IgD-negative memory B cell (primary cell): ENCODE results near the gene CEMP1. TPM values are rescaled to one million over a fixed set of nuclear protein-coding genes. Genes with fewer than 3 reads are reported as not detected.
"Not testable (repeated sequence)": the region's sequence is repeated elsewhere in the genome, so short reads cannot be mapped to it uniquely, and the experiment has no call there.

Source experiments
- H3K27ac Mint-ChIP-seq, 3 donors: one replicate each; pipeline ENCODE4 v1.8.0; 2020 to 2022; ENCODE audit warnings: mild to moderate bottlenecking in 3 of 3, mixed read lengths in 3 of 3, moderate library complexity in 1 of 3
- H3K27me3 Mint-ChIP-seq: one replicate; pipeline ENCODE4 v1.8.0; 2021; ENCODE audit warnings: mixed read lengths
- H3K36me3 Mint-ChIP-seq: one replicate; pipeline ENCODE4 v1.8.0; 2020; ENCODE audit warnings: mild to moderate bottlenecking, mixed read lengths
- H3K4me1 Mint-ChIP-seq, 3 donors: one replicate each; pipeline ENCODE4 v1.8.0; 2020 to 2022; ENCODE audit warnings: mixed read lengths in 3 of 3, mild to moderate bottlenecking in 1 of 3
- H3K4me3 Mint-ChIP-seq, 4 donors: one replicate each; pipeline ENCODE4 v1.8.0; 2020 to 2022; ENCODE audit warnings: mild to moderate bottlenecking in 4 of 4, mixed read lengths in 4 of 4, moderate library complexity in 3 of 4
- H3K9me3 Mint-ChIP-seq, 3 donors: one replicate each; pipeline ENCODE4 v1.8.0; 2020 to 2021; ENCODE audit warnings: mixed read lengths in 3 of 3, mild to moderate bottlenecking in 1 of 3
- polyA plus RNA-seq: library from polyadenylated mRNA; unstranded; fragments of 300-500 nt; fragmentation: Illumina TruSeq; gene quantifications from one replicate; pipeline ENCODE4 v1.2.3, GENCODE V29; 2021

CEMP1 gene, protein sequence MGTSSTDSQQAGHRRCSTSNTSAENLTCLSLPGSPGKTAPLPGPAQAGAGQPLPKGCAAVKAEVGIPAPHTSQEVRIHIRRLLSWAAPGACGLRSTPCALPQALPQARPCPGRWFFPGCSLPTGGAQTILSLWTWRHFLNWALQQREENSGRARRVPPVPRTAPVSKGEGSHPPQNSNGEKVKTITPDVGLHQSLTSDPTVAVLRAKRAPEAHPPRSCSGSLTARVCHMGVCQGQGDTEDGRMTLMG
- 6.2 TPM for polyA plus RNA-seq

DNA sequence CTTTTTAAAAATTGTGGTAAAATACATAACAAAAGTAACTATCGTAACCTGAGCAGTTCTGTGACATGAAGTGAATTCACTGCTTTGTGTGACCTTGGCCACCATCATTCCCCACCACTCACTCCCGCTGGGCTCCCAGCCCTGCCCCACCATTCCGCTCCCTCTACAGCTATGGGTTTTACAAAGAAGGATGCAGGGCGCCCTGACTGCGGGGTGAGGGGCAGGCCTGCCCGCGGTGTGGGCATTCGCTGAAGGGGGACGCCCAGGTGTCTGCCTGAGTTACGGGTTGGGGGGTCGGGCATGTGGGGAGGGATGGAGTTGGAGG lies at the start of gene CEMP1:
CEMP1 (minus strand) TSS at position 38 of the 325 bp plus-strand sequence. CDS start 335 bp downstream, outside the sequence.
- Mint-ChIP-seq H3K27me3 (no peaks in the 10 kb centered on the region), H3K4me1 (peaks cover 2 to 13% (median 7%) of the 10 kb centered on the region in 3 donors), H3K4me3 (peak within 1 kb of the TSS; percentile 94 to 98 (median 96)), H3K9me3 (no peaks in the 10 kb centered on the region), H3K36me3 (peaks cover 1% of the 10 kb centered on the region), H3K27ac (peak within 1 kb of the TSS; percentile 99 to 100 (median 99))

DNA sequence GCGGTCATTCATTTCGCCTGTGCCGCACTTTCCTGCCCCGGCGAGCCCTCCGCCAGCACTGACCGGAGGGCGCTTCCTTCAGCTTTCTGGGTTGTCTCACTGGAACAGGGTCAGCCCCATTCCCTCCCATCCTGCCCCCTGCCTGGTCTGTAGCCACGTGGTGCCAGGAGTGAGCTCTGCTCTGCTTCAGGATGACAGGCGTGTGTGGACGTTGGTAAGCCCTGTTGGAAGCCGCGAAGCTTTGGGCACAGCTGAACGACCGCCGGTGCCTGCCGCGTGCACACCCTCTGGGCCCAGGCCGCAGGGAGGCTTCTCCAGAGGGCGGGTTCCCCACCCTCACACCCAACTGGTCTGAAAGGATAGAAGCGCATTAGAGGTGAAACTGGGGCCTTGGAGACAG lies 49.6 kb upstream of the CEMP1 start:
- H3K36me3 Mint-ChIP-seq, H3K9me3 Mint-ChIP-seq, H3K27ac Mint-ChIP-seq, H3K4me3 Mint-ChIP-seq, H3K27me3 Mint-ChIP-seq, H3K4me1 Mint-ChIP-seq: not testable (repeated sequence)

DNA sequence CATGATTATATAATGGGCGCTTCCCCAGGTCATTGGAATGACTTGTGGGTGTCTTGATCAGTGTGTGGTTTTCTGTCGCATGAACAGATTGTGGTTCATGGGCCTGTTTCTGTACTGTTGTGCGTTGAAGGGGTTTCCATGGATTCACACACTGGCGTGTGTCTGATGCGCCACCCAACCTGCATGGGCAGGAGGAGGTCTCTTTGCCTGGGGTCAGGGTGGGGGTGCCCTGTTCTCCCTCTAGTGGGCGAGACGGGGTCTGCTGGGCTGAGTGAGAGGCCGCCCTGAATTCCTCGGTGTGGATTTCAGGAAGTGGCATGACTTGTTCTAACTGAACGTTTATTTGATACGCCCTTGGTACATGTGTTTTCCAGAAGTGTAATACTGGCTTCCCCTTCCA lies 48.9 kb upstream of the CEMP1 start:
- not testable (repeated sequence) for H3K27ac Mint-ChIP-seq, H3K9me3 Mint-ChIP-seq, H3K27me3 Mint-ChIP-seq, H3K36me3 Mint-ChIP-seq, H3K4me1 Mint-ChIP-seq, H3K4me3 Mint-ChIP-seq

DNA sequence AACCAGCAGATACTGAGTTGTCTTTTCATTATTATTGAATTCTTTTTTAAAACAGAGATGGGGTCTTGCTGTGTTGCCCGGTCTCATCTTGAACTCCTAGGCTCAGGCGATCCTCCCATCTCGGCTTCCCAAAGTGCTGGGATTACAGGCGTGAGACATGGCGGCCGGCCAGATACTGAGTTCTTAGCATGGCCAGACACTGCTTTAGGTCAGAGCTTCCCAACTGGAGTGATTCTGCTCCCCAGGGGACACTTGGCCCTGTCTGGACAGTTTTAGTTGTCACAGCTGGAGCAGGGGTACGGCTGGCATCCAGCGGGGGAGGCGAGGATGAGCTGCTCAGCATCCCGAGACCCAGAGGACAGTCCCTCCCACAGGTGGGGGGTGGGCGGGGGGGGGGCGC lies 47.7 kb upstream of the CEMP1 start:
- H3K4me1 Mint-ChIP-seq, H3K27ac Mint-ChIP-seq, H3K36me3 Mint-ChIP-seq, H3K27me3 Mint-ChIP-seq, H3K4me3 Mint-ChIP-seq, H3K9me3 Mint-ChIP-seq: not testable (repeated sequence)

DNA sequence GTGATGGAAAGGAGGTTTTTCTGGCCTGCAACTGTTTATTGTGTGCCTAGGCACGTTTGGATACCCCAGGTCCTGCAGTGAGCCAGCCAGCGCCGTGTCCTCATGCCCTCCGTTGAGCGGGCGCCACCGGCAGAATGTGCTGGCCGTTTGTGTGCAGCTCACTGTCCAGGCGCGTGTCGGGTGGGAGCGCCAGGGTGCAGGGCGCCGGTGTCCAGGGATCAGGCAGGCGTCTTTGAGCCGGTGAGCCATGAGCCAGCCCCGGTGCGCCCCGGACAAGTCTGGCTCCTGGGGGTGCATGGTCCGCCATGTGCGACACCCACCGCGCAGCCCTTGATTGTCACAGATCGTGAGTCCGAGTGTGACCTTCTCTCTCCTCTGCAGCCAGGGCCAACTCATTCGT lies 45.8 kb upstream of the CEMP1 start:
- not testable (repeated sequence) for H3K4me1 Mint-ChIP-seq, H3K27ac Mint-ChIP-seq, H3K27me3 Mint-ChIP-seq, H3K36me3 Mint-ChIP-seq, H3K4me3 Mint-ChIP-seq, H3K9me3 Mint-ChIP-seq

DNA sequence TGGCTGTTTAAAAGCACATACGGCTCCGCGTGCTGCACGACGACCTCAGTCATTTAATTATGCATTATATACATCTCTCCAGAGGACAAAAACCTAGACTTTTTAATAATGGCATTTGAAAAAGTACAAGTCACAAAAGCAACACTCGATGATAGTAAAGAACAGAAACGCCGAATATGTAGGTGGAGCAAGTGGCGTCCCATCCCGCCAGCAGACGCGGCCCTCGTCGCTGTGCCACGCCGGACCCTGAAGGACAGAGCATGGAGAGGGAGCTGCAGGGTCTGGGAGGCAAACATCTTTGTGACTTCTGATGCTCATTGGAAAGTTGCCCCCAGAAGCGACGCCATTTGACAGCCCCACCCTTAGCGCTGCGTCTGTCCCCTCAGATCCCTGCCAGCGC lies 44.6 kb upstream of the CEMP1 start:
- not testable (repeated sequence) for H3K4me3 Mint-ChIP-seq, H3K4me1 Mint-ChIP-seq, H3K27ac Mint-ChIP-seq, H3K27me3 Mint-ChIP-seq, H3K36me3 Mint-ChIP-seq, H3K9me3 Mint-ChIP-seq

DNA sequence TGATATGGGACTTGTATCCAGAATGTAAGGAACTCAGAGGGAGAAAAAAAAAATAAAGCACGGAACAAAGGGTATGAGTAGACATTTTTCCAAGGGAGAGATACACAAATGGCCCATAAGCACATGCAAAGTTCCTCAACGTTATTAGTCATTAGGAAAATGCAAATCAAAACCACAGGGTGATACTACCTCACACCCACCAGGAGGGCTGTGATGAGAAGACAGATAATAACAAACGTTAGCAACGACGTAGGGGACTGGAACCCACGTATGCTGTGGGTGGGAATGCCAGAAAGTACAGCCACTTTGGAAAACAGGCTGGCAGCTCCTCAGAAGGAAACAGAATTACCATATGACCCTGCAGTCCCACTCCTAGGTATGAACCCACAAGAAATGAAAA lies 41.5 kb upstream of the CEMP1 start:
- H3K27me3 Mint-ChIP-seq, H3K9me3 Mint-ChIP-seq, H3K4me3 Mint-ChIP-seq, H3K27ac Mint-ChIP-seq, H3K36me3 Mint-ChIP-seq, H3K4me1 Mint-ChIP-seq: not testable (repeated sequence)

DNA sequence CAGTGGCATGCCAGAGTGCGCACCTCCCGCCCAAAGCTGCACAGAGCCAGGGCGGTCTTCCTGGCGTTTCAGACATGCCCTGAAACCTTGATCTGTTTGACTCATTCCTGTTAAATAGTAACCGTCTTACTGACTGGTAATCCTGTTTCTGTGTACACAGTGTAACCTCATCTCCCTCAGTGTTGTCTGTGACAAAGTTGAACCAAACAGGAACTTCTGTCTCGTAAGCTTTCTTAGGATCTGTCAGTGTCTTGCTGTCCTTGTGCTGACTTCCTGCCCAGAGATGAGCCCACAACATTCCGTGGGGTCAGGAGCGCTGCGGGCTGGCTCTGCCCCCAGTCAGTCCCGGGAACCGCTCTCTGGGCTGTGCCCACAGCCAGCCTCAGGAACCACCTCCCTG lies 37.4 kb upstream of the CEMP1 start:
- H3K4me3 Mint-ChIP-seq, H3K27me3 Mint-ChIP-seq, H3K27ac Mint-ChIP-seq, H3K4me1 Mint-ChIP-seq, H3K36me3 Mint-ChIP-seq, H3K9me3 Mint-ChIP-seq: not testable (repeated sequence)

DNA sequence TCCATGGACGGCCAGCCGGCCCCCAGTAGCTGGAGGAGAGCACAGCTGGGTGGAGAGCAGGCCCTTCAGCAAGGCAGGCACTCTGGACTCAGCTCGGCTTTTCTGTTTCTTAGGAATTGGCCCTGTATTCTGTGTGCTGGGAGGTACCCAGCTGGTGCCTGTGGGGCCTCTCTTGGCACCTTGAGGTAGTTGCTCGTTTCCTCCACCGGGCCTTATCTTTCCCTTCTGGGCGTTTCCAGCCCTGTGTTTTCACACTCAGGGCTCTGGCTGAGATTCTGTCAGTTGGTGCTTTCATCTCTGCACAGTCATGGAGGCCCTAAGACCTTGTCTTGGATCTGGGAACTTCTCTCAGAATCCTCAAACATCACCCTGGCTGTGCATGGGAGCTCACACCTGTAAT lies 36.3 kb upstream of the CEMP1 start:
- not testable (repeated sequence) for H3K4me3 Mint-ChIP-seq, H3K27ac Mint-ChIP-seq, H3K9me3 Mint-ChIP-seq, H3K27me3 Mint-ChIP-seq, H3K4me1 Mint-ChIP-seq, H3K36me3 Mint-ChIP-seq

DNA sequence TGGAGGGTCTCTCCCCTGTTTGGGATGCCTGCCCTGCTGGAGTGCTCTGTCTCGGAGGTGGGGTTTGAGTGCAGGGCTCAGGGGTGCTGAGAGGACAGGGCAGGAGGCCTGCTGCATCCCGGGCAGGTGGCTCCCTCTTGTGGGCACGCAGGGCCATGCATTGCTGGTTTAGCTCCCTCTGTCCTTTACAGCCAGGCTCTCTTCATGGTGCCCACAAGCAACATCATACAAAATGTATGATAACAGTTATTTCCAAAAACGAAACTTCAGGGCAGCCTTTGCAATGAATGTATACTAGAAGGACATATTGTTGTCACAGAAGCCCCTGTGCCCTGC lies 29.6 kb upstream of the CEMP1 start:
- H3K27ac Mint-ChIP-seq, H3K9me3 Mint-ChIP-seq: not testable (repeated sequence)

DNA sequence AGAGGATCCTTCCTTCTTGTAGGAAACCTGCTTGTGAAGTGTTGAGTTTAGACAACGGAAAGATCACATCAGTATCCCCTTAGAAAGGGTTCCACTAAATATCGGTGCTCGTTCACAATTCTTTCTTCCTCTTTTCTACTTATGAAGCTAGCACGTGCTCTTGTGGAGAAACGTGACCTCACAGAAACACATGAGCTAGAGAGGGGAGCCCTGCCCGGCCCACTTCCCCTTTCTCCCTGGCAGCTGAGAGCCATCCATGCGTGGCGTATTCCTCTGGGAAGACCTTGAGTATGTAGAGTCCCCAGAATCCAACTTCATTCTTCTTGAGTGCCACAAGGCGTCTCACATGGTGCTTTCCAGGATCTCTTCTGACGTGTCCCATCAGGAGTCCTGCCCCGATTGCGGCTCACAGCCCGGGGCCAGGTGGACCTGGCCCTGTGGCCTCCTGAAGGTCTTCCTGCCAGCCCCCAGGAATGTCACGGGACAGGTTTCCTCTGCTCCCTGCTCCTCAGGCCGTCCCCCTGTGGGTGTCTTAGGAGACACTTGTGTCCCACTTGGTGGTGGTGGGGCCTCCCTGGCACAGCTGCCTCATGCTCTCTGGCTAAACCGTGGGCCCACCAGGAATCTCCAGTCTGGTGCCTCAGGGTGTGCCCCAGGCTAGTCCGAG lies 29.1 kb upstream of the CEMP1 start:
- H3K27me3 Mint-ChIP-seq, H3K36me3 Mint-ChIP-seq, H3K4me1 Mint-ChIP-seq, H3K4me3 Mint-ChIP-seq, H3K27ac Mint-ChIP-seq, H3K9me3 Mint-ChIP-seq: not testable (repeated sequence)

More for the DNA sequence above, 29.6 kb upstream of the CEMP1 start:
- H3K36me3 Mint-ChIP-seq, H3K4me3 Mint-ChIP-seq, H3K27me3 Mint-ChIP-seq, H3K4me1 Mint-ChIP-seq: not testable (repeated sequence)

DNA sequence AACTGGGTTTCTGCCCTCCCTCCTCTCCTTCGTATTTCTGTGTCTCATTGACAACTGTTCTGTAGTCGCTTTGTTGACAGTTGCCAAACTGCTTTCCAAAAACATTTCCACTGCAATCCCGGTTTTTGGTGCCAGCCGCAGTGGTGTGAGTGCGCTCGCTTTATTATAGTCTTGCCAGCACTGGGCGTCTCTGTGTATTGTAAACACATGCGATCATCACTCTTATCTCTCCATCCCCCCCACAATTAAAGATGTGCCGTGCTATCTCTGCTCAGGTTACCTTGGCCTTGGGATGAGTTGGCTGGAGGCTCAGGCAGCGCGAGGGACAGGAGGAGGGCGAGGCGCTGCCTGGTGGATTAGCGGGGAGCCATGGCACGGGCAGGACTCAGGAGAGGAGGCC lies 25.9 kb upstream of the CEMP1 start:
- H3K4me3 Mint-ChIP-seq, H3K4me1 Mint-ChIP-seq, H3K27me3 Mint-ChIP-seq, H3K36me3 Mint-ChIP-seq, H3K27ac Mint-ChIP-seq, H3K9me3 Mint-ChIP-seq: not testable (repeated sequence)

DNA sequence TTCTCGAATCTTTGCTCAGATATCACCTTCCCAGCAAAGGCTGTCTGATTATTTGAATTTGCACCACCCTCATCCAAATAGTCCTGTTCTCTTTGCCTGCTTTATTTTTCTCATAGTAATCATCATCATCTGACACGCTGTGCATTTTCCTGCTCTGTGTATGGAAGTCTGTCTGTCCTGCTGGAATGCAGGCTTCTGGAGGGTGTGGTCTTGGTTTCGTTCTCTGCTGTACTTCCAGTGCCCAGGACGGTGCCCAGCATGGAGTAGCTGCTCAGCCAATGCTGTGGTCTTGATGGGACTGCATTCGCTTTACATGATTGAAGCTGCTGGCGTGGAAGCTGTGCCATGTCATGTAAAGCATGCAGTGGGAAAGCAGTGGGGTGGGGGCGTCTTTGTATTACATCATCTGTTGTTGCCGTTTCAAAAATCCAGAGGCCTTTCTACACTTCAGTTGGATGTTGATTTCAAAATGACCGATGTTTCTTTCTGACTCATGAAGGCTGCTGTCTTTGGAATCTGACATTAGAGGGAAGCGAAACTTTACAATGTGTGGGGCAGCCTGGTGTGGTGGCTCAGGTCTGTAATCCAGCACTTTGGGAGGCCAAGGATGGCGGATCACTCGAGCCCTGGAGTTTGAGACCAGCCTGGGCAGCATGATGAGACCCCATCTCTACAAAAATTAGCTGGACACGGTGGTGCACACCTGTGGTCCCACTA lies 23.7 kb upstream of the CEMP1 start:
- H3K27ac Mint-ChIP-seq, H3K9me3 Mint-ChIP-seq, H3K27me3 Mint-ChIP-seq, H3K36me3 Mint-ChIP-seq, H3K4me1 Mint-ChIP-seq, H3K4me3 Mint-ChIP-seq: not testable (repeated sequence)

DNA sequence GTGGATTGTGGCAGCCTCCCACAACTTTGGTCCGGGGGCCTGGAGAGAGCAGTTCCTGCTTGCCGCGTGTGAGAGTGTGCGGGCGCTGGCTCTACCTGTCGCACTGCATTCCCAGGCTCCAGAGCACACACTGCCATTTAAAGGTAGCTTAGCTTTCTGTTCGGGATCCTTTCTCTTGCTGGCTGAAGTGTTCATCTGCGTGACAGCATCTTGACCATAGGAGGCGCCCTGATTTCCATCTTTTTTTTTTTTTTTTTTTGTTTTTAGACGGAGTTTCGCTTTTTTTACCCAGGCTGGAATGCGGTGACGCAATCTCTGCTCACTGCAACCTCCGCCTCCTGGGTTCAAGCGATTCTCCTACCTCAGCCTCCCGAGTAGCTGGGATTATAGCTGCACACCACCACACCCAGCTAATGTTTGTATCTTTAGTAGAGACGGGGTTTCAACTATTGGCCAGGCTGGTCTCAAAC lies 20.2 kb upstream of the CEMP1 start:
- not testable (repeated sequence) for H3K4me3 Mint-ChIP-seq, H3K27me3 Mint-ChIP-seq, H3K27ac Mint-ChIP-seq, H3K4me1 Mint-ChIP-seq, H3K36me3 Mint-ChIP-seq, H3K9me3 Mint-ChIP-seq

DNA sequence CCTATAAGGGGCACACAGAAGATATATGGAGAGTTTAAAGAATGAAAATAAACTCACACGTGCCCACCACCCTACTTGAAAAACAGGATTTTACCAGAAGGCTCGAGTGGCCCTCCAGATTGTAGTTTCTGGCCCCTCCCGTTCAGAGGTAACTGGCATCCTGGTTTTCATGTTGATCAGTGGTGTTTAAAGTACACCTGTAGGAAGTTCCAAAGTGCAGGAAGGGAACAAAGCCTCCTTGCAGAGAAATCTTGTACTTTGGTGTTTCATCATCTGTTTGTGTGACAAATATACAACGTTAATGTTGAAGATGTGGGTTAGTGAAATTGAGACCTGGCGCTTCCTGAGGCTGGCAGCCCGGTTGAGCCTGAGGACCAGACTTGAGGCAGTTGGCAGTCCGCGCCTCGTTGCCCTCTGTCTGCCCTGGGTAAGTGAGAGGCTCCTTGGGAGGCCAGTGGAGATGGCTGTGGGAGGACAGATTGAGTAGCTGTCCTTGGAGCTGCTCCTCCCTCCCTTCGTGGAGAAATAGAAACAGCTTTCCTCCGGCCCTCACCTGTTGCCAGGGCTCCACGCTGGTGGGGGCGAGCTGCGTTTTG lies 19.2 kb upstream of the CEMP1 start:
- not testable (repeated sequence) for H3K9me3 Mint-ChIP-seq, H3K27me3 Mint-ChIP-seq, H3K4me1 Mint-ChIP-seq, H3K27ac Mint-ChIP-seq, H3K4me3 Mint-ChIP-seq, H3K36me3 Mint-ChIP-seq

DNA sequence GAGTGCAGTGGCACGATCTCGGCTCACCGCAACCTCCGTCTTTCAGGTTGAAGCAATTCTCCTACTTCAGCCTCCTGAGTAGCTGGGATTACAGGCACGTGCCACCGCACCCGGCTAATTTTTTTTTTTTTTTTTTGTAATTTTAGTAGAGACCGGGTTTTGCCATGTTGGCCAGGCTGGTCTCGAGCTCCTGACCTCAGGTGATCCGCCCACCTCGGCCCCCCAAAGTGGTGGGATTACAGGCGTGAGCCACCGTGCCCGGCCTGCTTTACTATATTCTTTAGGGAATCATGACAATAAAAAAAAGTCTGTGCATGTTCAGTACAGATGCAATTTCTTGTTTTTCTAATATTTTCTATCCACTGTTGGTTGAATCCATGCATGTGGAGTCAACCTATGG lies 12.6 kb upstream of the CEMP1 start:
- H3K4me3 Mint-ChIP-seq, H3K9me3 Mint-ChIP-seq, H3K27ac Mint-ChIP-seq, H3K36me3 Mint-ChIP-seq, H3K27me3 Mint-ChIP-seq: not testable (repeated sequence)
- H3K4me1 Mint-ChIP-seq, result peaks cover 20 to 28% (median 21%) of the 10 kb centered on the region in 3 donors
